ENCODE measurements around the gene KLHL24. TPM values are rescaled to one million over a fixed set of nuclear protein-coding genes. Genes with fewer than 3 reads are reported as not detected.
"Not testable (repeated sequence)": the region's sequence is repeated elsewhere in the genome, so short reads cannot be mapped to it uniquely, and the experiment has no call there.

The KLHL24 gene
- total RNA-seq, 2 experiments from 2014 or later, result 8.0 to 9.2 TPM

DNA sequence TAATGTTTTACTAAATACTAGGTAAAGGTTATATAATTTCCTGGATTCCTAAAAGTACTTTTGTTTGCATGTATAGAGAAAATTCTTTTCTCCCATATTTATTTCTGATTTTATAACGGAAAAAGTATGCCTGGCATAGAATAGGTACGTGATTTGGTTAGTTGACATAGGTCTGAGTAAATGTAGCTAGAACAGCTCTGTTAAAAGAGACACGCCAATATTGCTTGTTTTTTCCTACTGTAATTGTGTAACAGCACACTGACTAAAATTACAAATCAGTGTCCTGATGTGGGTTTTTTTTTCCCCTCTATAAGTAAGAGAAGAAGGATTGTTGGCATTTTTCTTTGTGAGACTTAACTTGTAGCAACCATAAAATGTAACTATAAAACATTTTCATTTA lies 26.7 kb downstream of the KLHL24 start:
- ChIA-PET CTCF (interaction anchor here (0.9 kb wide), 1 partner anchor 104 kb away, joined by 3 read pairs; no protein-coding TSS in a partner anchor), POLR2A (no interaction called here)
- no peak for ATAC-seq
- H3K4me1 Mint-ChIP-seq (ENCODE audit: low read depth), result peaks cover 1% of the 10 kb centered on the region
- peaks cover 4% of the 10 kb centered on the region for H3K9me3 Mint-ChIP-seq (ENCODE audit: insufficient read depth)
- DNase-seq, result no peak
- no peak overlapping the region for H3K4me3 Mint-ChIP-seq
- peaks cover 20% of the 10 kb centered on the region for H3K36me3 Mint-ChIP-seq (ENCODE audit: low read depth)
- no peak overlapping the region for H3K27ac Mint-ChIP-seq
- H3K27me3 Mint-ChIP-seq (ENCODE audit: low read depth), result no peaks in the 10 kb centered on the region

DNA sequence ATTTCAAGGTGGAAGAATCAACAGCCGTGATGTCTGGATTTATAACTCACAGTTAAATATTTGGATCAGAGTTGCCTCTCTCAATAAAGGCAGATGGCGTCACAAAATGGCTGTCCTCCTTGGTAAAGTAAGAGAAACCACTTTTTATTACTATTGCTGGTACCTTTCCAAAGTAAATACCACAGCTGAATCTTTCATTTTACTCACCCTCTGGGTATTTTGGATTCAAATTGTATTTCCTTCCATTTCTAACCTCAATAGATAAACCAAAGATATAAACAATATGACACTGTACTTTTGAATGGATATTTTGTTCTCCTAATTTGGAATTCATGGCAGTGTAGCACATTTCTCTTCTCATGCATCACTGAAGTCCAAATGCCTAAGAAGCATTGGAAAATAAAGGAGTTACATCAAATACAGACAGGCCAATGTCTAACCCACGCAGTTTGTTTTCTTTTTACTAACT lies 29.5 kb downstream of the KLHL24 start:
- ChIA-PET CTCF (no interaction called here), POLR2A (no interaction called here)
- DNase-seq (no peak), ATAC-seq (no peak)
- H3K36me3 Mint-ChIP-seq (ENCODE audit: low read depth), result peaks cover 13% of the 10 kb centered on the region
- no peaks in the 10 kb centered on the region for H3K4me1 Mint-ChIP-seq (ENCODE audit: low read depth)
- no peaks in the 10 kb centered on the region for H3K27me3 Mint-ChIP-seq (ENCODE audit: low read depth)
- H3K9me3 Mint-ChIP-seq (ENCODE audit: insufficient read depth), result no peaks in the 10 kb centered on the region
- no peak overlapping the region for H3K27ac Mint-ChIP-seq
- H3K4me3 Mint-ChIP-seq, result no peak overlapping the region

GRCh38 chr3:183680061-183680460 lies 44.6 kb downstream of the KLHL24 start:
- ChIA-PET POLR2A (no interaction called here), CTCF (no interaction called here)
- H3K36me3 Mint-ChIP-seq (ENCODE audit: low read depth), result no peaks in the 10 kb centered on the region
- no peak overlapping the region for H3K4me3 Mint-ChIP-seq
- DNase-seq (no peak), ATAC-seq (no peak)
- H3K27me3 Mint-ChIP-seq (ENCODE audit: low read depth), result no peaks in the 10 kb centered on the region
- H3K9me3 Mint-ChIP-seq (ENCODE audit: insufficient read depth), result no peaks in the 10 kb centered on the region
- no peak overlapping the region for H3K27ac Mint-ChIP-seq
- peaks cover 17% of the 10 kb centered on the region for H3K4me1 Mint-ChIP-seq (ENCODE audit: low read depth)

DNA sequence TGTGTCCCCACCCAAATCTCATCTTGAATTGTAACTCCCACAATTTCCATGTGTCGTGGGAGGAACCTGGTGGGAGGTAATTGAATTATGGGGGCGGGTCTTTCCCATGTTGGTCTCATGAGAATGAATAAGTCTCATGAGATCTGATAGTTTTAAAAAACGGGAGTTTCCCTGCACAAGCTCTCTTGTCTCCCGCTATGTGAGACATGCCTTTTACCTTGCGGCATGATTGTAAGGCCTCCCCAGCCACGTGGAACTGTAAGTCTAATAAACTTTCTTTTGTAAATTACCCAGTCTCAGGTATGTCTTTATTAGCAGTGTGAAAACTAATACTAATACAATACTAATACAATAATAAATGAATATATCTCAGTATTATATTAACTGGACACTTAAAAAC lies 52.3 kb downstream of the KLHL24 start:
- POLR2A ChIA-PET, result no interaction called here
- Mint-ChIP-seq H3K4me3 (no peak overlapping the region), H3K36me3 (ENCODE audit: low read depth) (no peaks in the 10 kb centered on the region)

GRCh38 chr3:183688874-183689273 lies 53.5 kb downstream of the KLHL24 start:
- no peaks in the 10 kb centered on the region for H3K9me3 Mint-ChIP-seq (ENCODE audit: insufficient read depth)
- H3K36me3 Mint-ChIP-seq (ENCODE audit: low read depth), result no peaks in the 10 kb centered on the region
- ChIA-PET POLR2A (interaction anchor here (1.1 kb wide), 1 partner anchor 9 kb away, joined by 8 read pairs; the partner anchor contains the start of gene YEATS2), CTCF (no interaction called here)
- no peaks in the 10 kb centered on the region for H3K27me3 Mint-ChIP-seq (ENCODE audit: low read depth)
- H3K27ac Mint-ChIP-seq, result no peak overlapping the region
- ATAC-seq (no peak), DNase-seq (no peak)
- H3K4me1 Mint-ChIP-seq (ENCODE audit: low read depth), result peaks cover 5% of the 10 kb centered on the region
- no peak overlapping the region for H3K4me3 Mint-ChIP-seq

More for the DNA sequence above, 52.3 kb downstream of the KLHL24 start:
- DNase-seq (no peak), ATAC-seq (no peak)
- H3K27me3 Mint-ChIP-seq (ENCODE audit: low read depth), result no peaks in the 10 kb centered on the region
- CTCF ChIA-PET, result interaction anchor here (0.6 kb wide), 1 partner anchor 22 kb away, joined by 3 read pairs; no protein-coding TSS in a partner anchor
- H3K9me3 Mint-ChIP-seq (ENCODE audit: insufficient read depth), result no peaks in the 10 kb centered on the region
- H3K4me1 Mint-ChIP-seq (ENCODE audit: low read depth), result peaks cover 12% of the 10 kb centered on the region
- H3K27ac Mint-ChIP-seq, result no peak overlapping the region

DNA sequence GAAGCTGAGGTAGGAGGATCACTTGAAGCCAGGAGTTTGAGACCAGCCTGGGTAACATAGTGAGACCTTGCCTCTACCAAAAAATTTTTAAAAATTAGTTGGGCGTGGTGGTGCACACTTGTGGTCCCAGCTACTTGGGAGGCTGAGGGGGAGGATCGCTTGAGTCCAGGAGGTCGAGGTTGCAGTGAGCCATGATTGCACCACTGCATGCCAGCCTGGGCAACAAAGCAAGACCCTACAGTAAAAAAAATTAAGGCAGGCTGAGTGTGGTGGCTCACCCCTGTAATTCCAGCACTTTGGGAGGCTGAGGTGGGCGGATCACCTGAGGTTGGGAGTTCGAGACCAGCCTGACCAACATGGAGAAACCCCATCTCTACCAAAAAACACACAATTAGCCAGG lies 54.2 kb downstream of the KLHL24 start:
- H3K9me3 Mint-ChIP-seq (ENCODE audit: insufficient read depth); H3K4me3 Mint-ChIP-seq; POLR2A ChIA-PET; H3K36me3 Mint-ChIP-seq (ENCODE audit: low read depth); H3K27ac Mint-ChIP-seq; H3K4me1 Mint-ChIP-seq (ENCODE audit: low read depth); CTCF ChIA-PET; ATAC-seq; DNase-seq; H3K27me3 Mint-ChIP-seq (ENCODE audit: low read depth): not testable (repeated sequence)

- Mint-ChIP-seq H3K4me1 (ENCODE audit: low read depth) (no peaks in the 10 kb centered on the region), H3K4me3 (no peak overlapping the region), H3K36me3 (ENCODE audit: low read depth) (no peaks in the 10 kb centered on the region), H3K27me3 (ENCODE audit: low read depth) (no peaks in the 10 kb centered on the region), H3K27ac (no peak overlapping the region), H3K9me3 (ENCODE audit: insufficient read depth) (no peaks in the 10 kb centered on the region)
- ChIA-PET CTCF (no interaction called here), POLR2A (interaction anchor here (0.6 kb wide), 1 partner anchor 136 kb away, joined by 3 read pairs; no protein-coding TSS in a partner anchor)
- no peak for ATAC-seq
- DNase-seq, result no peak
Observed at GRCh38 chr3:183690402-183690995, 55.1 kb downstream of the KLHL24 start.

- no peak overlapping the region for H3K27ac Mint-ChIP-seq
- no peak for DNase-seq
- ChIA-PET CTCF (no interaction called here), POLR2A (no interaction called here)
- no peaks in the 10 kb centered on the region for H3K9me3 Mint-ChIP-seq (ENCODE audit: insufficient read depth)
- H3K4me1 Mint-ChIP-seq (ENCODE audit: low read depth), result peaks cover 5% of the 10 kb centered on the region
- H3K27me3 Mint-ChIP-seq (ENCODE audit: low read depth), result no peaks in the 10 kb centered on the region
- H3K4me3 Mint-ChIP-seq, result no peak overlapping the region
- ATAC-seq, result no peak
- H3K36me3 Mint-ChIP-seq (ENCODE audit: low read depth), result no peaks in the 10 kb centered on the region
Observed at GRCh38 chr3:183692436-183692835, 57.0 kb downstream of the KLHL24 start.

GRCh38 chr3:183695569-183696364 lies 60.3 kb downstream of the KLHL24 start:
- DNase-seq (no peak), ATAC-seq (no peak)
- Mint-ChIP-seq H3K36me3 (ENCODE audit: low read depth) (peaks cover 17% of the 10 kb centered on the region), H3K27me3 (ENCODE audit: low read depth) (no peaks in the 10 kb centered on the region), H3K9me3 (ENCODE audit: insufficient read depth) (no peaks in the 10 kb centered on the region), H3K27ac (no peak overlapping the region), H3K4me1 (ENCODE audit: low read depth) (peaks cover 26% of the 10 kb centered on the region), H3K4me3 (no peak overlapping the region)
- ChIA-PET POLR2A (interaction anchor here (4.4 kb wide), 1 partner anchor 60 kb away, joined by 47 read pairs; the partner anchor contains the start of gene KLHL24), CTCF (interaction anchor here (1.0 to 2.1 kb wide), 2 partner anchors 58 to 69 kb away, joined by 4 to 6 read pairs; no protein-coding TSS in a partner anchor)

GRCh38 chr3:183697123-183697609 lies 61.7 kb downstream of the KLHL24 start:
- Mint-ChIP-seq H3K4me1 (ENCODE audit: low read depth) (peaks cover 29% of the 10 kb centered on the region), H3K36me3 (ENCODE audit: low read depth) (peaks cover 27% of the 10 kb centered on the region), H3K4me3 (peak overlapping the region; percentile 80), H3K27ac (peak overlapping the region; percentile 85), H3K9me3 (ENCODE audit: insufficient read depth) (no peaks in the 10 kb centered on the region), H3K27me3 (ENCODE audit: low read depth) (no peaks in the 10 kb centered on the region)
- ChIA-PET POLR2A (interaction anchor here (0.6 to 4.4 kb wide), 12 partner anchors 9 to 229 kb away, joined by 3 to 47 read pairs (median 4); partner anchors contain the start of genes KLHL24 and KLHL6), CTCF (interaction anchor here (0.8 to 2.1 kb wide), 9 partner anchors 24 to 228 kb away, joined by 3 to 8 read pairs (median 4); partner anchors contain the start of gene KLHL24)
- DNase-seq (no peak), ATAC-seq (no peak)

DNA sequence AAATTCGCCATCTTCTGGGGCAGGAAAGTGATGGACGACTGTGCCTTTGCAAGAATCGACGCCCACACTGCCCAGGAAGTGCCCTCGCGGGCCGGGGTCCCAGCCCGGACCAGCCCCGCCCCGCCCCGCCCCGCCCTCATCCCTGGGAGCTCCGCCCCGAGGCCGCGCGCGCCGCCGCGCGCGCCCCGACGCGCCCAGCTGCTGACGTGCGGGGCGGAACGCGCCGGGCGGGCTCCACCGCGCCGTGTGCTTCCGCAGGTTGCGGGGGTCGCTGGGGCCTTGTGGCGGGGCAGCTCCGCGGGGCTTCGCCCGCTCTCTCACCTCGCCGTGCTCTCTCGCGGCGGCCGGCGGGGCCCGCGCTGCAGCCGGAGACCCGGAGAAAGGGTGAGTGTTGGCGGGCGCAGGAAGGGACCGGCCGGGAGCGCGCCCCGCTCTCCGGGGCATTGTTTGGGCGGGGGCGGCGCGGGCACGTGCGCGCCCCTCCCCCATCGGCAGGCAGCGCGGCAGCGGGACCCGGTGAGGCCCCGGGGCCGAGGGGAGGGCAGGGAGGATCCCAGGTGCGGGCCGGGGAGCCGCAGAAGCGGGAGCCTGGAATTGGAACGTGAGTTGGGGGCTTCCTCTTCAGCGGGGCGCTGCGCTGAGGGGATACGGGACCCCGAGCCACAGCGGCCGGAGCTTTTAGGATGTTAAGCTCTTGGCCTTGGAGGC lies 62.3 kb downstream of the KLHL24 start, which contains the start of gene YEATS2:
Gene YEATS2, plus strand, starts transcription at position 188 of the 708 bp plus-strand sequence. CDS start 17,366 bp downstream, outside the sequence.
- Mint-ChIP-seq H3K9me3 (ENCODE audit: insufficient read depth) (no peaks in the 10 kb centered on the region), H3K4me3 (peak within 1 kb of the TSS; percentile 84), H3K36me3 (ENCODE audit: low read depth) (peaks cover 28% of the 10 kb centered on the region), H3K4me1 (ENCODE audit: low read depth) (peaks cover 29% of the 10 kb centered on the region), H3K27ac (peak within 1 kb of the TSS; percentile 90), H3K27me3 (ENCODE audit: low read depth) (no peaks in the 10 kb centered on the region)
- ATAC-seq, result peak; percentile 84
- ChIA-PET CTCF (interaction anchor here (0.8 to 1.3 kb wide), 8 partner anchors 23 to 228 kb away, joined by 3 to 8 read pairs (median 4); partner anchors contain the start of gene KLHL24), POLR2A (interaction anchor here (0.5 to 4.4 kb wide), 14 partner anchors 9 to 229 kb away, joined by 3 to 47 read pairs (median 4); partner anchors contain the start of genes KLHL24 and KLHL6)
- DNase-seq, result peak; percentile 71

Data from activated CD8-positive, alpha-beta T cell treated with anti-CD3 and anti-CD28 coated beads, Interleukin-2, amount 10 ng/mL, durations not matched to agents 7 days and 5 days (primary cell).